ENCODE measurements around the gene NFU1.
"Not testable (repeated sequence)": the region's sequence is repeated elsewhere in the genome, so short reads cannot be mapped to it uniquely, and the experiment has no call there.

The NFU1 gene

GRCh38 chr2:69386360-69386759 is 50.9 kb downstream of the NFU1 start:
- DNase-seq = no peak

GRCh38 chr2:69385443-69386151 is 51.6 kb downstream of the NFU1 start:
- peak; percentile 5 for DNase-seq

- DNase-seq = no peak
Measured at GRCh38 chr2:69384618-69385081, 52.6 kb downstream of the NFU1 start.

GRCh38 chr2:69383176-69383812 is 53.9 kb downstream of the NFU1 start:
- DNase-seq = no peak

GRCh38 chr2:69382547-69382946 is 54.7 kb downstream of the NFU1 start:
- no peak for DNase-seq

GRCh38 chr2:69381337-69381737 is 55.9 kb downstream of the NFU1 start:
- peak; percentile 46 for DNase-seq

GRCh38 chr2:69380072-69380917 is 56.9 kb downstream of the NFU1 start:
- no peak for DNase-seq

GRCh38 chr2:69376403-69376802 is 60.8 kb downstream of the NFU1 start:
- DNase-seq = no peak

GRCh38 chr2:69375494-69376353 is 61.5 kb downstream of the NFU1 start:
- peak; percentile 27 for DNase-seq

GRCh38 chr2:69372767-69373166 is 64.5 kb downstream of the NFU1 start:
- no peak for DNase-seq

GRCh38 chr2:69369802-69370201 is 67.4 kb downstream of the NFU1 start:
- no peak for DNase-seq

- no peak for DNase-seq
Measured at GRCh38 chr2:69368588-69368987, 68.6 kb downstream of the NFU1 start.

GRCh38 chr2:69359371-69359770 is 77.9 kb downstream of the NFU1 start:
- DNase-seq = no peak

- DNase-seq = no peak
Measured at GRCh38 chr2:69358914-69359313, 78.3 kb downstream of the NFU1 start.

- no peak for DNase-seq
Measured at GRCh38 chr2:69356471-69356870, 80.8 kb downstream of the NFU1 start.

- DNase-seq = not testable (repeated sequence)
Measured at GRCh38 chr2:69354976-69355375, 82.3 kb downstream of the NFU1 start.

GRCh38 chr2:69353360-69353759 is 83.9 kb downstream of the NFU1 start:
- peak; percentile 22 for DNase-seq

GRCh38 chr2:69348781-69349180 is 88.5 kb downstream of the NFU1 start:
- no peak for DNase-seq
